Measurements from ENCODE around the gene PPP1R3C. TPM values are rescaled to one million over a fixed set of nuclear protein-coding genes. Genes with fewer than 3 reads are reported as not detected.

Gene PPP1R3C
- 160 and 177 TPM in 2 replicates for total RNA-seq (2014; rRNA removed; shearing (Covaris generic))
- 56.7 and 63.1 TPM in 2 replicates for polyA plus RNA-seq (2014; cell fraction: nucleus; rRNA removed)

- peak; percentile 98 for DNase-seq (ENCODE audit: extremely low read depth, low read depth)
These were observed at the start of gene PPP1R3C for GRCh38 chr10:91632671-91633550. PPP1R3C (minus strand) TSS chr10:91633071; CDS start chr10:91632969, 102 bp downstream.

DNA sequence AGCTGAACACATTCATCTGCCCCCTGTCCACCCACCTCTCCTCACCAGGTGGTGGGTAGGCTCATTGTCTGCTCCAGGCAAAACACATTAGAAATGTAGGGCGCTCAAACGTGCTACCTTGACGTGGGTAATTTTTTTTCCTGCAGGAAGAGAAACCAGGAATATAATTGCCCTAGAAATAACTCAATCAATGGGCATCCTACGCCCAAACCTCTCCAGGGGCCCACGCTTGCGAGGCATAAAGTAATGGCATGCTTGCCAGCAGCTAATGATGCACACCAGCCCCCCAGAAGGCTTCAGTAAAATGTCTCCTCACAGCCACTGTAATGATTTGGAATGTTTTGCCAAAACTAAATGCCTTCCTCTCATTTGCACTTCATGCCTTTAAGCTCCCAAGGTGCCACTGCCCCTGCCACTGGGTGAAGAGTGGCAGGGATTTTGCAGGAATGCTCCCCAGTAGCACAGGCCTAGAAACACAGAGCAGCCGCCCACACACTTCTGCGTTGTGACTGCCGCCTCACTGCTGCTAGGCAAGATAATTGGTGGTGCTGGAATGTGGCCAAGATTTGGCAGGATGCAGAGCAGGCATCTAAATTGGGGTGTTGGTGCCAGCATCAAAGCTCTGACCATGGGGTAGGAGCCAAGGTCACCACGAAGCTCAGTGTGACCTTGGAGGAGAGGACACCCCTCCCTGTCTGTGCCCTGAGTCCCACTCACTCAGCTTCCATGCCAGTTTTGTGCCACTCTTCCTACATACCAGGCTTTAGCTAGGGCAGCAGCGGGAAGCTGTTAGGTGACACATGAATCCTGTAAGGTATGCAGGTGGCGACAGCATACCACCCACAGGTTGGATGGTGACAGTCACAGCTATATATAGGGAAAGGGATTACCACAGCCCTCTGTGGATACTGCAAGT lies 48.7 kb upstream of the PPP1R3C start:
- DNase-seq (ENCODE audit: extremely low read depth, low read depth), result no peak

- no peak for DNase-seq (ENCODE audit: extremely low read depth, low read depth)
These were observed 47.6 kb upstream of the PPP1R3C start for GRCh38 chr10:91680487-91680886.

GRCh38 chr10:91679296-91679695 lies 46.4 kb upstream of the PPP1R3C start:
- DNase-seq (ENCODE audit: extremely low read depth, low read depth), result no peak

GRCh38 chr10:91677911-91678310 lies 45.0 kb upstream of the PPP1R3C start:
- DNase-seq (ENCODE audit: extremely low read depth, low read depth), result no peak

GRCh38 chr10:91672021-91672608 lies 39.2 kb upstream of the PPP1R3C start:
- peak; percentile 44 for DNase-seq (ENCODE audit: extremely low read depth, low read depth)

GRCh38 chr10:91668913-91669312 lies 36.0 kb upstream of the PPP1R3C start:
- DNase-seq (ENCODE audit: extremely low read depth, low read depth), result no peak

GRCh38 chr10:91665842-91666241 lies 33.0 kb upstream of the PPP1R3C start:
- DNase-seq (ENCODE audit: extremely low read depth, low read depth), result no peak

- no peak for DNase-seq (ENCODE audit: extremely low read depth, low read depth)
These were observed 31.6 kb upstream of the PPP1R3C start for GRCh38 chr10:91664426-91664825.

GRCh38 chr10:91662993-91663392 lies 30.1 kb upstream of the PPP1R3C start:
- DNase-seq (ENCODE audit: extremely low read depth, low read depth), result no peak

DNA sequence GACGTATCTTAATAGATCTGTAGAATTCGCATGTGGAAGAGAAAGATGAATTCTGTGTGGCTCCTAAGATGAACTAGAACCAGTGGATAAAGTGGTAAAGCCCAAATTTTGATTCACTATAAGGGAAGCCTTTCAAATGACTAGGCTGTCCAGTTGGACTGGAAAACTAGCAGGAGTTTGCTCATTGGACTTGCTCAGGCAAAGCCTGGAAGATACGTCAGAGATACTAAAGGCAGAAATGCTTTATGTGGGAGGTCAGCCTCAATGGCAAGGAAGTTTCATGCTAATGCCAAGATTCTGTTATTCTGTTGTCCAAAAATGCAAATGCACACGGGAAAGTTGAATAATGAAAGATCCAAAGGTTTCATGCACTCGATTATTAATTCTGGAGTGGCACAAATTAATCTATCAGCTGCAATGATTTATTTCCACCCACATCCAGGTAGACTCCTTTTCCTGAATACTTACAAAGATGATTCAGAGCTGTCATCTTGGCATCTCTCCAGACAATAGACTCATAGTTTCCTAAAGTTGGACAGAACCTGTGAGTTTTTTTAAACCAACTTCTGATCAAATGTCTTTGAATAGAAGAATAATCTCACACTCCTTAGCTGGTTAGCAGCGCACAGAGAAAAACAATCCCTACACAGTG lies 20.5 kb upstream of the PPP1R3C start:
- DNase-seq (ENCODE audit: extremely low read depth, low read depth), result no peak

DNA sequence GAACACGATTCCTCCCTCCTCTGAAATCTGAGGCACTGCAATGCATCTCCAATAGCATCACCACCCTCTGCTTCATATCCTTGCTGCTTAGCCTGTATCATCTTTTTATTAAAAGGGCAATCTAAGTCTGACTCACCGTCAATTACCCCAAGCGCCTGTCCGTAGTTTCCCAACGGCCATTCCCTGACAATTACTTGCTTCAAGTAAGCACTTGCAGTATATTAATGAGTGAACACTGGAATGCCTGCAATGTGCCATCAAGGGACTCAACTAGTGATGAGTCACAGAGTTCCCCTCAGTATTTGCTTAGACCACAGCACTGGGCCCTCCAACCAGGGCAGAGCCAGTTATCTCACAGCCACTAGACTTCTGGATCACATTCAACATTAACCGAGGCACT lies 19.5 kb upstream of the PPP1R3C start:
- no peak for DNase-seq (ENCODE audit: extremely low read depth, low read depth)

DNA sequence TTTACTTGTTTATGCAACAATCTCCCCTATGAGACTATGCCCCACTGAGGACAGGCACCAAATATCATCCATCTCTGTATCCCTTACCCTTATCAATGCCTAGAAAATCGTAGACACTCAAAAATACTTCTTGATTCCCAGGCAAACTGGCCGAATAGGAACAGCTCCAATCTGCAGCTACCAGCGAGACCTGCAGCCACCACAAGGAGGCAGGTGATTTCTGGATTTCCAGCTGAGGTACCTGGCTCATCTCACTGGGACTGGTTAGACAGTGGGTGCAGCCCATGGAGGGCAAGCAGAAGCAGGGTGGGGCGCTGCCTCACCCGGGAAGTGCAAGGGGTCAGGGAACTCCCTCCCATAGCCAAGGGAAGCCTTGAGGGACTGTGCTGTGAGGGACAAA lies 10.8 kb upstream of the PPP1R3C start:
- DNase-seq (ENCODE audit: extremely low read depth, low read depth), result no peak

DNA sequence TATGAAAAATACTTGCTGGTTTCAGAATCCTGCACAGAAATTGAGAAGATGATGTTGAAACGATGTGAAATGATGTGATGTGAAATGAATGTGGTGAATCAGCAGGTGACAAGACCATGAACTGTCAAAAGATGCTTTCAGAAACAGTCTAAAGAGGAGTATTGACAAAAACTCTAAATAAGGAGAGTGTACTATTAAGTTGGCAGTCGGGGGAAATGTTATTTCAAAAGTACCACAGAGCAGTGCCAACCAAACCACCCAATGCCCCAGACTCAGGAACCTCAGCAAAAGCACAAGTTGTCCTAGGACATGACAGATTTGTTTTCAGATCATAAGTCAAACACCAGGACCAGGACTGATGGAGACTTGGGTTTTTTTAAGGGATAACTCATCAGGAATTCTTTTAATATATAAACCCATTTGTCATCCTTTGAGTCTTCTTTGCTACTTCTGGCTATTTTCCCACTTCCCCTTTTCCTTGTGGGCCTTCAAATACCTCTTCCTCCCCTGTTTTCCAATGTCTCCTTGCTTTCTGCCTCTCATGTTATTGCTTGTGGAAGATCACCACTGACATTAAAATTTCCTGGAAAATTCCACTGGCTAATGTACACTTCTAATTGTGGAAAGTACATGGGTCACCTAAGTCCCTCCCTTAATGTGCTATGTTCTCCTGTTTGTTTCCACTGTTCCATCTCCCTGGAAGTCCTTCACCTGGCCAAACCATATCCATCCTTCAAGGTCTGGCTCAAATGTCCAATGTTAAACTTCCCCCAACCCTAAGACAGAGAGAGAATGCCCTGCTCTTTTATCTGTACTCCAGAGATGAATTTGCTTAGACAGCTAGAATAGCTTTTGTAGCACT lies 10.2 kb upstream of the PPP1R3C start:
- DNase-seq (ENCODE audit: extremely low read depth, low read depth), result no peak

- no peak for DNase-seq (ENCODE audit: extremely low read depth, low read depth)
These were observed 4.0 kb upstream of the PPP1R3C start for GRCh38 chr10:91636892-91637291.

DNA sequence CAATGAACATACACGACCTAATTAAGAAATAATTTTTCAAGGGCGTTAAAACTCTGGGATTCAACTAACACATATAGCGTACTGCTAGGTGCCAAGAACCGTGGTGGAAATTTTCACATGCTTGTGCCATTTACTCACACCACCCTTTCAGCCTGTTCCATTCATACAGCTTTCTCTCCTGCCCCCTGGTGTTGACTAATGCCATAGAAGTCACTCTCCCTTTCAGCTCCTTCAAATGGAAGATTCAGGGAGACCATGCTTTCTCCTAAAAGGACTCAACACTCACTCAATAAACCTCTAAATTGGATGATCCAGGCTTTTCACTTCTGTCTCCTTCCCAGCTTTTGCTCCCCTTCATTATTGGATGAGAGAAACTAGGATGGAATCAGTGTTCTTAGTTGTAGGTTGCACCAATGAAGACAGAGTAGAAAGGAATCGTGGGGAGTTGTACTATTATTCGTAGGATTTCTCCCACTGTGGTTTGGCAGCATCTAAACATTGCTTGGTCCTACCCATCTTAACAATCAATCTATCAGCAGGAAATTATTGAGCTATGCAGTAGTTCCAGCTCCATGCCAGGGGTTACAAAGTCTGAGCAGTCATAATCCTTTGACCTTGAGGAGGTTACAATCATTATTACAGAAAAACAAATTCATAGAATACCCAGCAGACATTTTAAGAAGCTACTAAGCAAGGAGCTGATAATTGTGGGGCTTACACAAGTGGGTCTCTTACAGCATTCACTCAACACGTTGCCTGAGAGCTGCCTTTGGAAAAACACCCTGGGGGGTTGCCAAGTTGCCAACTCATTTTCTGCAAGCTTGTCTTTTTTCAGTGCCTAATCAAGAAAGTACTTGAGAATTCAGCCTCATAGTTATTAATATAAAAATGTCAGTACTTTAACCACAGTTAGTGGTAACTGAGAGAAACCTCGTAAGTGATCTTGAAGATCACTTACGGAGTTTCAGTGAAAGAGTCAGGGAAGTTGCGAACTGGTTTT lies 2.8 kb upstream of the PPP1R3C start:
- DNase-seq (ENCODE audit: extremely low read depth, low read depth), result peak; percentile 92

- DNase-seq (ENCODE audit: extremely low read depth, low read depth), result no peak
These were observed 2.0 kb upstream of the PPP1R3C start for GRCh38 chr10:91634898-91635297.

DNA sequence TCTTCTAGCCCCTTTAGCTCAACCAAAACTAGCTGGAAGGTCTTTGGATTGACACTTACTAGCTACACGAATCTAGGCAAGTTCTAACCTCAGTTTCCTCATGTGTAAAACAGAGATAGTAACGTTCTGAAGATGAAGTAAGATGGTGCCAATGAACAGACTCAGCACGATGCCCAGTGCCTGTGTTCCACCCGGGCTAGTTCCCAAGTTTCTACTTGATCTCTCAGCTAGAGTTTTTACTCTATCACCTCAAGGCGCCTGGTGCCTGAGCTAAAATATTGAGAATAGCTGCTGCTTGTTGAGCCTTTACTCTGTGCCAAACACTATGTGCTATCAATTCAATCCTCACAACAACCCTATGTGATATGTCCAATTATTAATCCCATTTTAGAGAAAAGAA lies 1.4 kb upstream of the PPP1R3C start:
- no peak for DNase-seq (ENCODE audit: extremely low read depth, low read depth)

Data from NCI-H460 (cell line).